Fibroblast of lung (primary cell): ENCODE data around the gene CYP2A13. TPM values are rescaled to one million over a fixed set of nuclear protein-coding genes. Genes with fewer than 3 reads are reported as not detected.

ENCODE experiments used
- DNase-seq, 2 donors: peaks; one replicate each; pipeline versions ENCODE4 v3.0.0 to v3.0.0-alpha.2; 2010; ENCODE audit warnings: low read depth in 2 of 2
- H2AFZ ChIP-seq: 2 replicates; pipeline ENCODE4 v1.5.1; 2012; ENCODE audit warnings: low read length, control low read depth, inconsistent platforms
- H3K27ac ChIP-seq: 2 replicates; pipeline ENCODE4 v1.5.1; 2011; ENCODE audit warnings: low read length, control low read depth; ENCODE audit not compliant: insufficient read depth
- H3K27me3 ChIP-seq: 2 replicates; pipeline ENCODE4 v1.5.1; 2011; ENCODE audit warnings: mild to moderate bottlenecking, low read length; ENCODE audit not compliant: control insufficient read depth, insufficient read depth
- H3K36me3 ChIP-seq: 2 replicates; pipeline ENCODE4 v1.5.1; 2011; ENCODE audit warnings: low read length; ENCODE audit not compliant: control insufficient read depth, insufficient read depth
- H3K4me1 ChIP-seq: 2 replicates; pipeline ENCODE4 v1.5.1; 2011; ENCODE audit warnings: low read length; ENCODE audit not compliant: control insufficient read depth, insufficient read depth; ENCODE audit errors: extremely low read depth
- H3K4me2 ChIP-seq: 2 replicates; pipeline ENCODE4 v1.5.1; 2011; ENCODE audit warnings: low read length, control low read depth; ENCODE audit not compliant: insufficient read depth; ENCODE audit errors: extremely low read depth
- H3K4me3 ChIP-seq, 4 experiments: fragments of 200-600 bp in 1 of 4; sonication (generic) in 1 of 4; replicated peaks in 1 of 4; 2 replicates each; pipeline ENCODE4 v1.5.1; 2011 to 2016; ENCODE audit warnings: low read length in 4 of 4, low read depth in 3 of 4, mild to moderate bottlenecking in 3 of 4, control low read depth in 2 of 4, inconsistent platforms in 1 of 4, mixed read lengths in 1 of 4; ENCODE audit not compliant: insufficient read depth in 1 of 4; ENCODE audit errors: control extremely low read depth in 1 of 4
- H3K79me2 ChIP-seq: 2 replicates; pipeline ENCODE4 v1.5.1; 2012; ENCODE audit warnings: mild to moderate bottlenecking, low read length, inconsistent platforms; ENCODE audit not compliant: control insufficient read depth, insufficient read depth
- H3K9ac ChIP-seq: 2 replicates; pipeline ENCODE4 v1.5.1; 2011; ENCODE audit warnings: mild to moderate bottlenecking, low read length, control low read depth; ENCODE audit not compliant: insufficient read depth
- H3K9me3 ChIP-seq: 2 replicates; pipeline ENCODE4 v1.5.1; 2012; ENCODE audit warnings: low read depth, low read length; ENCODE audit not compliant: control insufficient read depth, insufficient read depth
- H4K20me1 ChIP-seq: 2 replicates; pipeline ENCODE4 v1.5.1; 2011; ENCODE audit warnings: low read length; ENCODE audit not compliant: control insufficient read depth, insufficient read depth; ENCODE audit errors: extremely low read depth
- CTCF ChIP-seq, 2 donors: IDR thresholded peaks in 1 of 2; conservative IDR thresholded peaks in 1 of 2; 1 replicate in 1 of 2; 2 replicates in 1 of 2; pipeline ENCODE4 v1.5.1; 2011 to 2012; ENCODE audit warnings: low read length in 2 of 2, control low read depth in 1 of 2, inconsistent platforms in 1 of 2, low read depth in 1 of 2, mild to moderate bottlenecking in 1 of 2
- EZH2 ChIP-seq: IDR thresholded peaks from 2 replicates; pipeline ENCODE4 v1.5.1; 2012; ENCODE audit warnings: low read length, control low read depth, mild to moderate bottlenecking; ENCODE audit errors: missing control alignments
- polyA plus RNA-seq, 2 donors: library from polyadenylated mRNA; depleted of rRNA in 1 of 2; stranded (reverse) in 1 of 2; unstranded in 1 of 2; fragments of >200 nt; gene quantifications; 2 replicates each; pipeline ENCODE4 v1.2.1, GENCODE V29; 2011 to 2012; ENCODE audit warnings: missing spikeins in 1 of 2
- total RNA-seq: library from RNA; depleted of rRNA; stranded (reverse); fragments of >200 nt; gene quantifications from 2 replicates; pipeline ENCODE4 v1.2.1, GENCODE V29; 2014

CYP2A13 gene
- total and polyA plus RNA-seq, 2 donors (not counting 1 experiment from before 2014, with no cell fraction given): not detected

DNA sequence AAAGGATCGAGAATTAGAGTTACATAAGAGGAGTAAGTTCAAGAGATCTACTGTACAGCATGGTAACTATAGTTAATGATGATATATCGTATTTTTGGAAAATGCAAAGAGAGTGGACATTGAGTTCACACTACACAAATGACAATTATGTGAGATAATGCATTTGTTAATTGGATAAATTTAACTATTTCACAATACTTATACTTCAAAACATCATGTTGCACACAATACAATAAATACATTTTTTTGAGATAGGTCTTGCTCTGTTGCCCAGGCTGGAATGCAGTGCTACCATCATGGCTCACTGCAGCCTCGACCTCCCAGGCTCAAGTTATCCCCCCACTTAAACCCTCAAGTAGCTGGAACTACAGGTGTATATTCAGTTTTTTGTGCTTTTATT, 17.9 kb downstream of the CYP2A13 start:
- Histone ChIP-seq H3K9ac (no peak overlapping the region), H2AFZ (no peak overlapping the region), H3K27me3 (no peaks in the 10 kb centered on the region), H3K27ac (no peak overlapping the region), H3K4me2 (no peak overlapping the region), H3K9me3 (no peaks in the 10 kb centered on the region), H3K79me2 (no peaks in the 10 kb centered on the region), H3K4me1 (no peaks in the 10 kb centered on the region), H3K4me3 (no peak overlapping the region), H4K20me1 (no peaks in the 10 kb centered on the region), H3K36me3 (no peaks in the 10 kb centered on the region)
- no peak for DNase-seq
- TF ChIP-seq EZH2 (no peak), CTCF (conservative IDR thresholded peaks at IDR 0.05 in 1 of 2, IDR thresholded peaks at IDR 0.05 in 1 of 2; ENCODE audit: low read depth in 1 of 2, low read length in 2 of 2) (no peak)

DNA sequence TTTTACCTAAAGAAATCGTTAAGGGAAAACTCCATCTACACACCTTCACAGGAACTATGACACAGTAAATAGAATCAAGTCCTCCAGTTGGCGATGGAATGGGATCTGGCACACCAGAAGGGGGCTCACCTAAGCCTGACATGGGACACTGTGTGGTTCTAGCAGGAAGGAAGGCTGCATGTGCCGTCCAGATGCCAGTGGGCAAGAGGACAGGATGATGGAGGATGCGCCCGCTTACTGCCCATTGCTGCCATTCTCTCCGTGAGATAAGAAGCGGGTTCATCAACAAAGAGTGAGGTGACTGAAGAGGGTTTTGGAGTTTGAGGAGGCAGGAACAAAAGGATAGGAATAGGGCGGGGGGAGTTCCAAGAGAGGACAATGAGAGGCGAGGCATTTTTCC, 23.0 kb downstream of the CYP2A13 start:
- TF ChIP-seq CTCF (conservative IDR thresholded peaks at IDR 0.05 in 1 of 2, IDR thresholded peaks at IDR 0.05 in 1 of 2; ENCODE audit: low read depth in 1 of 2, low read length in 2 of 2) (no peak), EZH2 (no peak)
- Histone ChIP-seq H4K20me1 (no peaks in the 10 kb centered on the region), H2AFZ (no peak overlapping the region), H3K36me3 (no peaks in the 10 kb centered on the region), H3K9me3 (no peaks in the 10 kb centered on the region), H3K4me1 (no peaks in the 10 kb centered on the region), H3K79me2 (no peaks in the 10 kb centered on the region), H3K4me2 (no peak overlapping the region), H3K9ac (no peak overlapping the region), H3K27me3 (no peaks in the 10 kb centered on the region), H3K4me3 (no peak overlapping the region), H3K27ac (no peak overlapping the region)
- DNase-seq: no peak

DNA sequence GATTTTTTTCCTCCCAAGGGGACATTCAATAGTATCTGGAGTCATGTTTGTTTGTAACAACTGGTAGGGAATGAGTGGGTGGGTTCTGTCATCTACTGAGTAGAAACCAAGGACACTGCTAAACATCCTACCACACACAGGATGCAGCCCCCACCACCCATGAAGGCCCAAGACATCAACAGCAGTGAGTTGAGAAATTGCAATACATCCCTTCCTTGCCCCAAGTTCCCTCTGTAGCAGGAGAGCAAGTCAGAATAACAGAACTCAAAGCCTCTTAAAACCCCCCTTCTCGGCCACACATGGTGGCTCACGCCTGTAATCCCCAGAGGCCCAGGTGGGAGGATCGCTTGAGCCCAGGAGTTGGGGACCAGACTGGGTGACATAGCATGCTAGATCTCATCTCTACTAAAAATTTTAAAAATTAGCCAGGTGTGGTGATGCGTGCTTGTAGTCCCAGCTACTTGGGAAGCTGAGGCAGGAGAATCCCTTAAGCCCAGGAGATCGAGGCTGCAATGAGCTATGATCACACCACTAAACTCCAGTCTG, 23.6 kb downstream of the CYP2A13 start:
- Histone ChIP-seq H3K79me2 (no peaks in the 10 kb centered on the region), H3K9me3 (no peaks in the 10 kb centered on the region), H2AFZ (no peak overlapping the region), H4K20me1 (no peaks in the 10 kb centered on the region), H3K27me3 (no peaks in the 10 kb centered on the region), H3K4me2 (no peak overlapping the region), H3K27ac (no peak overlapping the region), H3K4me3 (no peak overlapping the region), H3K4me1 (no peaks in the 10 kb centered on the region), H3K36me3 (no peaks in the 10 kb centered on the region), H3K9ac (no peak overlapping the region)
- TF ChIP-seq EZH2: no peak
- no peak for TF ChIP-seq CTCF (conservative IDR thresholded peaks at IDR 0.05 in 1 of 2, IDR thresholded peaks at IDR 0.05 in 1 of 2; ENCODE audit: low read depth in 1 of 2, low read length in 2 of 2)
- no peak for DNase-seq
